Dendritic cell treated with granulocyte-macrophage colony-stimulating factor and Interleukin-4, amounts not matched to agents 40 ng/mL and 50 ng/mL, for 4 days (primary cell): Measurements from ENCODE around the gene NCOA3.

Experiments
- H3K27ac Mint-ChIP-seq: one replicate; pipeline ENCODE4 v1.8.0; 2022; ENCODE audit warnings: mild to moderate bottlenecking, mixed read lengths
- H3K27me3 Mint-ChIP-seq: one replicate; pipeline ENCODE4 v1.8.0; 2022; ENCODE audit warnings: mild to moderate bottlenecking, mixed read lengths
- H3K36me3 Mint-ChIP-seq: one replicate; pipeline ENCODE4 v1.8.0; 2022; ENCODE audit warnings: low read depth, mixed read lengths
- H3K4me1 Mint-ChIP-seq: one replicate; pipeline ENCODE4 v1.8.0; 2022; ENCODE audit warnings: low read depth, mixed read lengths
- H3K4me3 Mint-ChIP-seq: one replicate; pipeline ENCODE4 v1.8.0; 2022; ENCODE audit warnings: mild to moderate bottlenecking, moderate library complexity, mixed read lengths
- H3K9me3 Mint-ChIP-seq: one replicate; pipeline ENCODE4 v1.8.0; 2022; ENCODE audit warnings: mixed read lengths
- intact Hi-C: fragments of 100-400 bp; cut with micrococcal nuclease; formaldehyde crosslinking; loops from one replicate; pipeline ENCODE4 v1.15.0; 2022

Gene NCOA3

GRCh38 chr20:47676219-47676721, 174.6 kb downstream of the NCOA3 start:
- no peaks in the 10 kb centered on the region for H3K27me3 Mint-ChIP-seq
- no peak overlapping the region for H3K27ac Mint-ChIP-seq
- H3K36me3 Mint-ChIP-seq: peaks cover 100% of the 10 kb centered on the region
- H3K4me3 Mint-ChIP-seq: no peak overlapping the region
- peaks cover 26% of the 10 kb centered on the region for H3K4me1 Mint-ChIP-seq
- intact Hi-C loops: loop anchor here (5.0 kb wide), 1 partner anchor 946 kb away; no protein-coding TSS in a partner anchor
- no peaks in the 10 kb centered on the region for H3K9me3 Mint-ChIP-seq

DNA sequence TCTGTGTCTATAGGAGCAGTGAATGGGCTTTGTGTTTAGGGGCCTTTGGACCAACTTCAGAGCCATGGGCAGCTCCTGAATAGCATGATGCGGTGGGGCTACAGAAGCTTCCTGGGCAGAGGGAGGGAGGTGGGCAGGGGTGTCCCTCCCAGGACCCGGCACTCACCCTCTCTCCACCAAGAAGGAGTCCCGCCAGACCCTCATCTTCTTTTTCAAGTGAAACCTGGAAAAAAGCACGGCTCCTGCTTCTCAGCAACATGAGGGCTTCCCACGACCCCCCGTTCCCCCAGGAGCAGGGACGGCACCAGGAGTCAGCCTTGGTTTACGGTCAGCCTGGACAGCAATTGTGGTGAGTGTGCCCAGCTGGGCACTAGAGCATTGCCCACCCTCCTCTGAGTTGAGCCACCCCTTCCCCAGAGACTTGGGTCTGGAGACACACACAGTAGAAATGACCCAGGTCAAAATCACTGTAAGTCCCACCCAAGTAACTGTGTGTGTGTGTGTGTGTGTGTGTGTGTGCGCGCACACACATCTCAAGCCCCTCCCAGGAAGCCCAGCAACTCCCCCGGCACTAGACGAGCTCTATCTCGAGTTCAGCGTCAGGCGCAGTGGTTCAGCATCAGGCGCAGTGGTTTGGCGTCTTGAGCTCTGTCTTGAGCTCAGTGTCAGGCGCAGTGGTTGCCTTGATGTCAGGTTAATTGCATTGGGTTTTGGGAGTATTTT, 175.4 kb downstream of the NCOA3 start:
- peaks cover 26% of the 10 kb centered on the region for H3K4me1 Mint-ChIP-seq
- H3K27ac Mint-ChIP-seq: no peak overlapping the region
- no peaks in the 10 kb centered on the region for H3K9me3 Mint-ChIP-seq
- H3K27me3 Mint-ChIP-seq: no peaks in the 10 kb centered on the region
- intact Hi-C loops: loop anchor here (5.0 kb wide), 1 partner anchor 945 kb away; no protein-coding TSS in a partner anchor
- H3K4me3 Mint-ChIP-seq: no peak overlapping the region
- H3K36me3 Mint-ChIP-seq: peaks cover 100% of the 10 kb centered on the region

- Mint-ChIP-seq H3K4me1 (peaks cover 24% of the 10 kb centered on the region), H3K36me3 (peaks cover 100% of the 10 kb centered on the region), H3K27me3 (no peaks in the 10 kb centered on the region), H3K27ac (no peak overlapping the region), H3K4me3 (no peak overlapping the region), H3K9me3 (no peaks in the 10 kb centered on the region)
- intact Hi-C loops: loop anchor here (5.0 kb wide), 1 partner anchor 944 kb away; no protein-coding TSS in a partner anchor
Measured at GRCh38 chr20:47677635-47678453, 176.2 kb downstream of the NCOA3 start.

DNA sequence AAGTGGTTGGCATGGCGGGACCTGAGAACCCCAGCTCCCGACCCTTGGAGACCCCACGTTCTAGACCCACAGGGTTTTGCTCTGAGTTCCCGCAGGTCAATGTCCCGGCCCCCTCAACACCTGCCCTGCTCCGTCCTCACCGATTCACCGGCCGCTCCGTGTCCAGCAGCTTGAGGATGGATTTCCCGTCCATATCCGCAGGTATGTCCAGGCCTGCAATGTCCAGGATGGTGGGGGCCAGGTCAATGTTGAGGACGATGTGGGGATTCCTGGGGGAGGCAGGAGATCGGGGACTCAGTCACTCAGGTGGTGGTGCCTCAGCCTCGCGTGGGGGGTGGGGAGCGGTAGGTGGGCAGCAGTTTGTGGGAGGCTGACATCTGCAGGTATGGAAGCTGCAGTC, 176.8 kb downstream of the NCOA3 start:
- Mint-ChIP-seq H3K4me1 (peaks cover 28% of the 10 kb centered on the region), H3K36me3 (peaks cover 100% of the 10 kb centered on the region), H3K27me3 (no peaks in the 10 kb centered on the region), H3K4me3 (no peak overlapping the region), H3K9me3 (no peaks in the 10 kb centered on the region), H3K27ac (peak overlapping the region; percentile 62)
- intact Hi-C loops: loop anchor here (5.0 kb wide), 1 partner anchor 944 kb away; no protein-coding TSS in a partner anchor

- no peaks in the 10 kb centered on the region for H3K27me3 Mint-ChIP-seq
- H3K27ac Mint-ChIP-seq: peak overlapping the region; percentile 62
- peaks cover 100% of the 10 kb centered on the region for H3K36me3 Mint-ChIP-seq
- intact Hi-C loops: loop anchor here (5.0 kb wide), 1 partner anchor 943 kb away; no protein-coding TSS in a partner anchor
- H3K4me1 Mint-ChIP-seq: peaks cover 29% of the 10 kb centered on the region
- no peaks in the 10 kb centered on the region for H3K9me3 Mint-ChIP-seq
- no peak overlapping the region for H3K4me3 Mint-ChIP-seq
Measured at GRCh38 chr20:47679462-47679861, 177.8 kb downstream of the NCOA3 start.

- Mint-ChIP-seq H3K4me3 (no peak overlapping the region), H3K9me3 (no peaks in the 10 kb centered on the region), H3K4me1 (peaks cover 33% of the 10 kb centered on the region), H3K36me3 (peaks cover 100% of the 10 kb centered on the region), H3K27ac (peak overlapping the region; percentile 73), H3K27me3 (no peaks in the 10 kb centered on the region)
- intact Hi-C loops: no loop called here
Measured at GRCh38 chr20:47680804-47681529, 179.3 kb downstream of the NCOA3 start.

DNA sequence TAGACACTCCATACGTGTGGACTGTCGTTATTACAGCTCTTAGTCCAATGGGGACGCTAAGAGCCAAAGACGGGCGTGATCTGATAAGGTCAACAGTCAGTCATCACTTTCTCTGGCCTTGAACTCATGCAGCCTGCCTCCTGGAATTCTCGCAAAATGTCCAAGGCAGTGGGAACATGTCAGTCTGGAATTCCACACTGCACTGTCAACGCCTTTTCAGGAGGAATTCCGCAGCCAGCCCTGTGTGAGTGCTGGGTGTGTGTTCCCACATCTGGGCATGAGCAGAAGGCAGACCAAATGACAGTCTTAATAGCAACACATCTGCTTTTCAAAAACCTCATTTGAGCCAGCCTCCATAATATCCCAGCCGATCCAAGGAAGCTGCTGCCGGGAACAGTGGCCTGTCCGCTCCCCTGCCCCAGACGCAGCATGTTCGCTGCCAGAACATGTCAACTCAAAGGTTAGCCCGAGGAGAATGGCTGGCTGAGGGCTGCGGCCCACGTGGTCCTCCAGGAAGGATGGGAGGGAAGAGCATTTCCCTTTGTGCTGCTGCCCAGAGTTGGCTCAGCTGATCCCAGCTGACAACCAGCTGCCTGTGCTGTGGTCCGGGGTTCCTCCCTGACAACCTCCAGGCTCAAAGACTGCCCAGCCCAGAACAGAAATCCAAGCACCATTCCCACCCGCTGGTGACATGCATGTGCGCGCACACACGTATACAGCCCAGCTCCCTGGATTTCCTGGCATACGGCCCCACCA, 180.5 kb downstream of the NCOA3 start:
- no peak overlapping the region for H3K27ac Mint-ChIP-seq
- H3K36me3 Mint-ChIP-seq: peaks cover 100% of the 10 kb centered on the region
- no peak overlapping the region for H3K4me3 Mint-ChIP-seq
- no peaks in the 10 kb centered on the region for H3K27me3 Mint-ChIP-seq
- H3K9me3 Mint-ChIP-seq: no peaks in the 10 kb centered on the region
- intact Hi-C loops: no loop called here
- peaks cover 40% of the 10 kb centered on the region for H3K4me1 Mint-ChIP-seq

- H3K27ac Mint-ChIP-seq: no peak overlapping the region
- H3K36me3 Mint-ChIP-seq: peaks cover 100% of the 10 kb centered on the region
- no peak overlapping the region for H3K4me3 Mint-ChIP-seq
- H3K27me3 Mint-ChIP-seq: no peaks in the 10 kb centered on the region
- H3K9me3 Mint-ChIP-seq: no peaks in the 10 kb centered on the region
- intact Hi-C loops: no loop called here
- peaks cover 47% of the 10 kb centered on the region for H3K4me1 Mint-ChIP-seq
Measured at GRCh38 chr20:47682916-47683315, 181.2 kb downstream of the NCOA3 start.

GRCh38 chr20:47684306-47685080, 182.8 kb downstream of the NCOA3 start:
- Mint-ChIP-seq H3K9me3 (no peaks in the 10 kb centered on the region), H3K27ac (no peak overlapping the region), H3K4me3 (no peak overlapping the region), H3K27me3 (no peaks in the 10 kb centered on the region), H3K4me1 (peaks cover 48% of the 10 kb centered on the region), H3K36me3 (peaks cover 100% of the 10 kb centered on the region)
- intact Hi-C loops: no loop called here

DNA sequence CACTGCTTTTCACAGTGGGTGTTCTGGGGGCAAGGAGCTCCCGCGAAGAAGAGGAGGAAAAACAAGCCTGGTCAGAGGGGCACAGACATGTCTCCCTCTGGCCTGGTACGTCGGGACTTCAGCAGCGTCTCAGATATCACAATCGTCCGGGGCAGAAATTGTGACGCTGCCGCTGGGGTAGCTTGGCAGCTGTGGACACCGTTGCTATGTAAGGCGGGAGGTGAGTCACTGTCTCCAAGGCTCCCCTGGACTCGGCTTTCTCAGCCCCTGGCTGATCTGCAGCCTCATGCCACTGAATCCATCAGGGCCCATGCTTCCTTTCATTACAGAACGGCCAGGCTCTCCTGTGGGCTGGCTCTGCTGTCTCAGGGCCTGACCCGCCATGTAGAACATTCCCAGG, 184.9 kb downstream of the NCOA3 start:
- Mint-ChIP-seq H3K27me3 (no peaks in the 10 kb centered on the region), H3K27ac (no peak overlapping the region), H3K9me3 (no peaks in the 10 kb centered on the region), H3K4me3 (no peak overlapping the region), H3K36me3 (peaks cover 100% of the 10 kb centered on the region), H3K4me1 (peaks cover 56% of the 10 kb centered on the region)
- intact Hi-C loops: no loop called here

DNA sequence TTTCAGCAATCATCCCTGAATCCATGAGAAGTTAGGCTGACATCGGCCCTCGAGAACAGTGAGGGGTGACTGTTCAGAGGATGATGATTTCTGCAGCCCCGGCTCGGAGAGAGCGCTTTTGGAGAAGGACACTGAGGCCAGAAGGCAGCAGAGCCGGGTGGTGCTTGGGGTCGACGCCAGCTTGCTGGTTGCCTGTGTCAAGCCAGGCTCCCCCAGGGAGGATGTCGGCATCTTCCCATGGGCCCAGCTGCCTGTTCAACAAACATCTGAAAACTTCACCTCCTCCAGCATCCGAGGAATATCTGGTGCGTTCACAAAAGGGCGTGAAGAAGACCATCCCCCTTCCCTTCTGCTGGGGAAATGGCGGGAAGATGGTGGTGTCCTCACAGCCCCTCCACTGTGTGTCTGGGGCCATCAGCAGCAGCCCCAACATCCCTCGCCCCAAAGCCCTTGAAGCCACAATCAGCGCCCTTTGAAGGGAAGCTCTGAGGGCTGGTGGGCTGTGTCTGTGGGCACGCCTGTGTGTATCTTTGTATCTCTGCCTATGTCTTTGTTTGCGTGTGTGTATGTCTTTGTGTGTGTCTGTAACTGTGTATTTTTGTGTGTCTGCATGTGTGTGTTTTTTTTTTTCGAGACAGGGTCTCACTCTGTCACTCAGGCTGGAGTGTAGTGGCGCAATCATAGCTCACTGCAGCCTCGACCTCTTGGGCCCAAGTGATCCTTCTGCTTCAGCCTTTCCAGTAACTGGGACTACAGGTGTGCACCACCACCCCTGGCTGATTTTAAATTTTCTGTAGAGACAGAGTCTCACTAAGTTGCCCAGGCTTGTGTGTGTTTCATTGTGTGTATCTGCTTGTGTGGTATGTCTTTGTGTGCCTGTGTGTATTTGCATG, 185.7 kb downstream of the NCOA3 start:
- intact Hi-C loops: no loop called here
- peak overlapping the region; percentile 20 for H3K27ac Mint-ChIP-seq
- H3K36me3 Mint-ChIP-seq: peaks cover 96% of the 10 kb centered on the region
- H3K9me3 Mint-ChIP-seq: no peaks in the 10 kb centered on the region
- H3K4me1 Mint-ChIP-seq: peaks cover 64% of the 10 kb centered on the region
- H3K4me3 Mint-ChIP-seq: no peak overlapping the region
- H3K27me3 Mint-ChIP-seq: no peaks in the 10 kb centered on the region
